HCT116 (cell line): ENCODE data around the gene C22orf42.
"Not testable (repeated sequence)": the region's sequence is repeated elsewhere in the genome, so short reads cannot be mapped to it uniquely, and the experiment has no call there.

Experiments used
- ATF3 ChIP-seq: IDR thresholded peaks from 2 replicates; pipeline ENCODE4 v1.6.1; 2012
- CEBPB ChIP-seq: IDR thresholded peaks from 2 replicates; pipeline ENCODE4 v1.6.1; 2012; ENCODE audit warnings: low read depth
- CTCF ChIP-seq, 3 experiments: fragments of 200-600 bp in 1 of 3; sonication (generic) in 1 of 3; IDR thresholded peaks in 2 of 3; conservative IDR thresholded peaks in 1 of 3; 2 replicates each; pipeline ENCODE4 v1.5.1; 2012 to 2017; ENCODE audit warnings: low read depth in 2 of 3, low read length in 2 of 3, antibody characterized with exemption in 1 of 3, borderline replicate concordance in 1 of 3, control low read depth in 1 of 3, mild to moderate bottlenecking in 1 of 3, mixed read lengths in 1 of 3, mixed run types in 1 of 3, moderate library complexity in 1 of 3; ENCODE audit not compliant: insufficient read depth in 1 of 3
- ELF1 ChIP-seq: IDR thresholded peaks from 2 replicates; pipeline ENCODE4 v1.6.1; 2012; ENCODE audit warnings: low read depth, borderline replicate concordance
- EZH2 ChIP-seq: fragments of 200-600 bp; sonication (generic); IDR thresholded peaks from 2 replicates; pipeline ENCODE4 v1.6.1; 2017; ENCODE audit warnings: antibody characterized with exemption, mixed run types
- EZH2phosphoT487 ChIP-seq: fragments of 200-600 bp; IDR thresholded peaks from 2 replicates; pipeline ENCODE4 v1.6.1; 2018; ENCODE audit warnings: antibody characterized with exemption, borderline replicate concordance
- JUND ChIP-seq: IDR thresholded peaks from 2 replicates; pipeline ENCODE4 v1.6.1; 2012
- POLR2A ChIP-seq: IDR thresholded peaks from 2 replicates; pipeline ENCODE4 v1.7.0; 2011; ENCODE audit warnings: borderline replicate concordance; ENCODE audit not compliant: insufficient read depth, insufficient read length; ENCODE audit errors: extremely low read depth
- REST ChIP-seq: IDR thresholded peaks from 2 replicates; pipeline ENCODE4 v1.6.1; 2012; ENCODE audit warnings: low read depth

DNA sequence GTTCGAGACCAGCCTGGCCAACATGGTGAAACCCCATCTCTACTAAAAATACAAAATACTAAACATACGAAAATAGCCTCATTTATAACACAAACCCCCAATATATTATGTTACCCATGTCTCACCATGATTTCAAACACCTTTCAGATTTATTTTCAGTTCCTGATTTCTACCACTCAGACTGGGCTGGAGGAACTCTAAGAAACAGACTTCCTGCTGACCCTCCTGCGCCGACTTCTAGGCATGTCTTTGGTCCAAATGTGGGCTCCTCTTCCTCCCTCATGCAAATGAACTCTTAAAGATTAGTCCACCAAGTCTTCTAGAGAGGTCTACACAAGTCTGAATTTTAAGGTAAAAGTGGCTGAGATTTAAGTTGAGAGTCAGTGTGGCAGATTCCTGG lies 10.7 kb downstream of the C22orf42 start:
- TF ChIP-seq POLR2A; CTCF (IDR thresholded peaks at IDR 0.05 in 2 of 3, conservative IDR thresholded peaks at IDR 0.05 in 1 of 3; ENCODE audit: borderline replicate concordance in 1 of 3, insufficient read depth in 1 of 3, low read depth in 2 of 3, low read length in 2 of 3); EZH2; CEBPB; JUND; EZH2phosphoT487; ELF1; ATF3; REST: not testable (repeated sequence)
